SH-SY5Y (cell line): Measurements from ENCODE around the gene TEKT3.

Source experiments
- GATA2 ChIP-seq: IDR thresholded peaks from 2 replicates; pipeline ENCODE4 v1.6.1; 2011; ENCODE audit warnings: mild to moderate bottlenecking, low read depth, low read length
- GATA3 ChIP-seq: IDR thresholded peaks from 2 replicates; pipeline ENCODE4 v1.6.1; 2011; ENCODE audit warnings: low read depth, mild to moderate bottlenecking, low read length, moderate library complexity

DNA sequence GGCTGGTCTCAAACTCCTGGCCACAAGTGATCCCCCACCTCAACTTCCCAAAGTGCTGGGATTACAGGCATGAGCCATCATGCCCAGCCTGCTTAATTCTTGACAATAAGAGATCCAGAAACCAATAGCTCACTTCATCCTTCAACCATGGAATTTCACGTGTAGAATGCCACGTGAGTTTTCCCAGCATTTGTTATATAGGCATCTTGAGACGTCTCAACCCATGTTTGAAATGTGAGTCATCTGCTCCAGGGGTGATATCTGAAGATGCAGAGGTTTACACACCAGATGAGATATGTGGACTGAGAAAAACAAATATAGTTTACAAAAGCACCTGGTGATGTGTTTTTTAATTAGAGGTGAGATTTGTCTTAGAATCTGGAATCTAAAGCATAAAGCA lies 7.1 kb downstream of the TEKT3 start:
- no peak for TF ChIP-seq GATA2
- TF ChIP-seq GATA3, result no peak
